Esophagus muscularis mucosa (tissue), 4 donors: ENCODE measurements around the gene PCDHGA1. TPM values are rescaled to one million over a fixed set of nuclear protein-coding genes. Genes with fewer than 3 reads are reported as not detected.
A peak's percentile ranks its signal among the peaks of the same experiment; 100 is the strongest.
"Not testable (repeated sequence)": the region's sequence is repeated elsewhere in the genome, so short reads cannot be mapped to it uniquely, and the experiment has no call there.

ENCODE experiments used
- DNase-seq: peaks from one replicate; pipeline ENCODE4 v3.0.0-alpha.2; 2017; ENCODE audit errors: extremely low spot score
- H3K27ac ChIP-seq, 4 donors: fragments of 200-600 bp; sonication (generic); replicated peaks in 1 of 4; 1 replicate in 3 of 4; 2 replicates in 1 of 4; pipeline ENCODE4 v1.5.1; 2016 to 2019; ENCODE audit warnings: mild to moderate bottlenecking in 1 of 4
- H3K27me3 ChIP-seq, 4 donors: fragments of 200-600 bp; sonication (generic); one replicate each; pipeline versions ENCODE4 v1.5.1 to v1.6.0; 2016 to 2019
- H3K36me3 ChIP-seq, 4 donors: fragments of 200-600 bp; sonication (generic); one replicate each; pipeline ENCODE4 v1.5.1; 2016 to 2019
- H3K4me1 ChIP-seq, 4 donors: fragments of 200-600 bp; sonication (generic); one replicate each; pipeline ENCODE4 v1.5.1; 2016 to 2019
- H3K4me3 ChIP-seq, 4 donors: fragments of 200-600 bp; sonication (generic); 1 replicate in 2 of 4; 2 replicates in 2 of 4; pipeline ENCODE4 v1.5.1; 2016 to 2019; ENCODE audit warnings: mild to moderate bottlenecking in 4 of 4, moderate library complexity in 1 of 4
- H3K9me3 ChIP-seq, 4 donors: fragments of 200-600 bp; sonication (generic); 1 replicate in 3 of 4; 2 replicates in 1 of 4; pipeline ENCODE4 v1.5.1; 2016 to 2019
- CTCF ChIP-seq, 3 experiments: fragments of 200-600 bp in 2 of 3; fragments of 450-650 bp in 1 of 3; sonication (generic) in 2 of 3; IDR thresholded peaks; one replicate each; pipeline ENCODE4 v1.5.1; 2017 to 2019; ENCODE audit warnings: antibody characterized with exemption in 3 of 3, mild to moderate bottlenecking in 2 of 3, moderate library complexity in 1 of 3
- EP300 ChIP-seq: sonication (generic); formaldehyde crosslinking; IDR thresholded peaks from one replicate; pipeline ENCODE4 v1.6.1; 2017; ENCODE audit warnings: antibody characterized with exemption
- POLR2A ChIP-seq: fragments of 450-650 bp; IDR thresholded peaks from one replicate; pipeline ENCODE4 v1.6.1; 2017; ENCODE audit warnings: antibody characterized with exemption, moderate library complexity, mild to moderate bottlenecking, low read depth
- POLR2AphosphoS5 ChIP-seq, 2 donors: sonication (generic); formaldehyde crosslinking; IDR thresholded peaks; one replicate each; pipeline ENCODE4 v1.6.1; 2017; ENCODE audit warnings: antibody characterized with exemption in 2 of 2
- WGBS: methylation state at CpG from one replicate; pipeline ENCODE4 v1.1.5; 2018; 5-methylcytosine and 5-hydroxymethylcytosine counted together
- intact Hi-C: fragments of 100-400 bp; cut with DNase I; formaldehyde crosslinking; loops from one replicate; pipeline ENCODE4 v1.15.1; 2023
- total RNA-seq, 4 donors: library from RNA; depleted of rRNA; stranded (reverse); fragments of >200 nt; gene quantifications; one replicate each; pipeline versions ENCODE4 v1.1.0 to v1.2.1, GENCODE V29; 2016

Gene PCDHGA1
- total RNA-seq, 4 donors from 2014 or later = 0.45 to 1.2 (median 0.76) TPM

- peaks cover 0 to 11% (median 6%) of the 10 kb centered on the region in 4 donors for H3K36me3 ChIP-seq
- DNase-seq = no peak
- 13% methylated on average over 30 of the region's 37 CpGs for WGBS
- H3K27me3 ChIP-seq = peaks cover 0 to 4% (median 0%) of the 10 kb centered on the region in 4 donors
- no peak within 1 kb of the TSS for H3K27ac ChIP-seq
- H3K4me3 ChIP-seq = peak within 1 kb of the TSS; percentile 12 to 45 (median 18)
- H3K9me3 ChIP-seq = peaks cover 5 to 99% (median 97%) of the 10 kb centered on the region in 4 donors
- no peak for TF ChIP-seq POLR2AphosphoS5 (IDR thresholded peaks at IDR 0.05)
- no peak for TF ChIP-seq POLR2A
- TF ChIP-seq CTCF (IDR thresholded peaks at IDR 0.05) = peak in 1 of 3 experiments; percentile 3
- intact Hi-C loops = no loop called here
- H3K4me1 ChIP-seq = no peaks in the 10 kb centered on the region
Measured at GRCh38 chr5:141382469-141383294, 52.4 kb downstream of the PCDHGA1 start, which contains the start of gene PCDHGA7. TSS of gene PCDHGA7 (plus strand) at chr5:141382742. CDS start at chr5:141382900, 158 bp downstream.

GRCh38 chr5:141383345-141383744, 53.0 kb downstream of the PCDHGA1 start:
- DNase-seq = no peak
- intact Hi-C loops = no loop called here
- peaks cover 0 to 11% (median 6%) of the 10 kb centered on the region in 4 donors for H3K36me3 ChIP-seq
- peaks cover 0 to 4% (median 0%) of the 10 kb centered on the region in 4 donors for H3K27me3 ChIP-seq
- peak overlapping the region in 3 of 4 donors; percentile 14 to 45 (median 22) for H3K4me3 ChIP-seq
- H3K27ac ChIP-seq = no peak overlapping the region
- WGBS = 30% methylated on average over 21 of the region's 21 CpGs
- H3K4me1 ChIP-seq = no peaks in the 10 kb centered on the region
- peaks cover 5 to 95% (median 94%) of the 10 kb centered on the region in 4 donors for H3K9me3 ChIP-seq
- TF ChIP-seq CTCF (IDR thresholded peaks at IDR 0.05) = no peak
- TF ChIP-seq POLR2AphosphoS5 (IDR thresholded peaks at IDR 0.05) = no peak
- no peak for TF ChIP-seq EP300
- no peak for TF ChIP-seq POLR2A

- Histone ChIP-seq H3K4me3 (no peak overlapping the region), H3K4me1 (no peaks in the 10 kb centered on the region), H3K27me3 (peaks cover 0 to 8% (median 0%) of the 10 kb centered on the region in 4 donors), H3K36me3 (peaks cover 0 to 13% (median 9%) of the 10 kb centered on the region in 4 donors), H3K9me3 (peaks cover 5 to 97% (median 95%) of the 10 kb centered on the region in 4 donors), H3K27ac (no peak overlapping the region)
- WGBS = 47% methylated on average over 22 of the region's 43 CpGs
- TF ChIP-seq POLR2A (no peak), POLR2AphosphoS5 (IDR thresholded peaks at IDR 0.05) (no peak), CTCF (IDR thresholded peaks at IDR 0.05) (no peak), EP300 (no peak)
- no peak for DNase-seq
- intact Hi-C loops = no loop called here
Measured at GRCh38 chr5:141384471-141385267, 54.4 kb downstream of the PCDHGA1 start.

GRCh38 chr5:141387557-141388311, 57.4 kb downstream of the PCDHGA1 start, which contains the start of gene PCDHGB4:
TSS of gene PCDHGB4 (plus strand) at chr5:141387698. CDS start at chr5:141387885, 187 bp downstream.
- TF ChIP-seq CTCF (IDR thresholded peaks at IDR 0.05) = peak in 2 of 3 experiments; percentile 8 to 28
- 18% methylated on average over 14 of the region's 40 CpGs for WGBS

More at GRCh38 chr5:141387557-141388311, 57.4 kb downstream of the PCDHGA1 start, which contains the start of gene PCDHGB4:
- Histone ChIP-seq H3K9me3 (peaks cover 7 to 97% (median 97%) of the 10 kb centered on the region in 4 donors), H3K27me3 (peaks cover 0 to 12% (median 0%) of the 10 kb centered on the region in 4 donors), H3K4me3 (peak within 1 kb of the TSS in 2 of 4 donors; percentile 31 to 33), H3K36me3 (peaks cover 0 to 12% (median 8%) of the 10 kb centered on the region in 4 donors)
- H3K27ac ChIP-seq, H3K4me1 ChIP-seq, DNase-seq, intact Hi-C loops: not testable (repeated sequence)
